ENCODE measurements around the gene CDC27. TPM values are rescaled to one million over a fixed set of nuclear protein-coding genes. Genes with fewer than 3 reads are reported as not detected.
"Not testable (repeated sequence)": the region's sequence is repeated elsewhere in the genome, so short reads cannot be mapped to it uniquely, and the experiment has no call there.

CDC27 gene
- total RNA-seq, 4 donors from 2014 or later, result 27.5 to 40.6 (median 31.0) TPM

DNA sequence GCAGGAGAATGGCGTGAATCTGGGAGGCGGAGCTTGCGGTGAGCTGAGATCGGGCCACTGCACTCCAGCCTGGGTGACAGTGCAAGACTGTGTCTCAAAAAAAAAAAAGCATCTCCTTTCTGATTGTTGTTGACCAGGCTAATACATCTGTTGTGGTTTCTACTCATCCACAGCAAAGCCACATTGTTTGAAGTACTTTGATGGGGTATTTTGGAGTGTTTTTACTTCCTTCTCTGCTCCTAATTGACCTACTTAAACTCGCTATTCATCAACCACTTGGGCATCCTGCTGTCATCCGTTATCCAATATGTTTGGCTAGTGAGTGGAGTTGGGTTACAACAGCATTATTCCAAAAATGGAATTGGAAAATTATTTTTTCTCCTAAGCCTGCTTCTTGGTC, 3.5 kb upstream of the CDC27 start:
- intact Hi-C loops (cut with DNase I; ENCODE audit: low total_unique reads), result no loop called here
- no peak for TF ChIP-seq POLR2A (IDR thresholded peaks at IDR 0.05)
- TF ChIP-seq, protein P1, sequence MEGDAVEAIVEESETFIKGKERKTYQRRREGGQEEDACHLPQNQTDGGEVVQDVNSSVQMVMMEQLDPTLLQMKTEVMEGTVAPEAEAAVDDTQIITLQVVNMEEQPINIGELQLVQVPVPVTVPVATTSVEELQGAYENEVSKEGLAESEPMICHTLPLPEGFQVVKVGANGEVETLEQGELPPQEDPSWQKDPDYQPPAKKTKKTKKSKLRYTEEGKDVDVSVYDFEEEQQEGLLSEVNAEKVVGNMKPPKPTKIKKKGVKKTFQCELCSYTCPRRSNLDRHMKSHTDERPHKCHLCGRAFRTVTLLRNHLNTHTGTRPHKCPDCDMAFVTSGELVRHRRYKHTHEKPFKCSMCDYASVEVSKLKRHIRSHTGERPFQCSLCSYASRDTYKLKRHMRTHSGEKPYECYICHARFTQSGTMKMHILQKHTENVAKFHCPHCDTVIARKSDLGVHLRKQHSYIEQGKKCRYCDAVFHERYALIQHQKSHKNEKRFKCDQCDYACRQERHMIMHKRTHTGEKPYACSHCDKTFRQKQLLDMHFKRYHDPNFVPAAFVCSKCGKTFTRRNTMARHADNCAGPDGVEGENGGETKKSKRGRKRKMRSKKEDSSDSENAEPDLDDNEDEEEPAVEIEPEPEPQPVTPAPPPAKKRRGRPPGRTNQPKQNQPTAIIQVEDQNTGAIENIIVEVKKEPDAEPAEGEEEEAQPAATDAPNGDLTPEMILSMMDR (IDR thresholded peaks at IDR 0.05), result no peak
- DNase-seq (ENCODE audit: low spot score in 2 of 2), result no peak
- H3K4me3 ChIP-seq (ENCODE audit: low read depth, poor library complexity, severe bottlenecking), result no peak overlapping the region
- 72 to 75% methylated on average over 6 of the region's 6 CpGs for WGBS, 2 donors

- H3K4me3 ChIP-seq (ENCODE audit: low read depth, poor library complexity, severe bottlenecking), result no peak overlapping the region
- TF ChIP-seq, protein P1 (IDR thresholded peaks at IDR 0.05), result no peak
- TF ChIP-seq POLR2A (IDR thresholded peaks at IDR 0.05), result no peak
- intact Hi-C loops (cut with DNase I; ENCODE audit: low total_unique reads), result no loop called here
- DNase-seq (ENCODE audit: low spot score in 2 of 2), result no peak
- 100% methylated on average over 1 of the region's 1 CpG for WGBS, 2 donors
Measured at GRCh38 chr17:47190770-47191169, 1.7 kb upstream of the CDC27 start.

- TF ChIP-seq, protein P1 (IDR thresholded peaks at IDR 0.05), result no peak
- TF ChIP-seq POLR2A (IDR thresholded peaks at IDR 0.05), result no peak
- intact Hi-C loops (cut with DNase I; ENCODE audit: low total_unique reads), result no loop called here
Measured at GRCh38 chr17:47190243-47190642, 1.1 kb upstream of the CDC27 start.

DNA sequence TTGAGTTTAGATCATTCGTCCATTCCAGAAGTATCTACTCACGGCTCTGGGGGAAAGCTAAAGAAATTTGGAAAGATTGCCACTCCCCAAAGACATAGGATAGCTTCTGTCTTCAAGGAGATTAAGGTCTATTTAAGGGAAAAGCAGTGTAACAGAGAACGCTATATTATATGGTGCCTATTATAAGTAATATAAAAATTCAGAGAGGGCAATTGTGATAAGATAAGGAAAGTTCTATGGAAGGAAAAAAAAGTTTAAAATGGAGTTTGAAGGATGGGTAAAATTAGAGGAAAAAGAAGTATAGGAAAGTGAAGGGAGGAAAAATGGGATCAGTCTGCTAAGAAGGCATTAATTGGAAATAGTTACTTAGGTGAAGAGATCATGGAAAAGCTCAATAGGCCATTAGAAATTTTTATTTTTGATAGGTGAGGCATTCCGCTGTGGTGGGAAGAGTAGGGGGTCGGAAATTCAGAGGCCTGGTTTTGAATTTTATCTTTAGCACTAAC, 690 bp upstream of the CDC27 start:
- 39 to 45% methylated on average over 5 of the region's 5 CpGs for WGBS, 2 donors
- no peak overlapping the region for H3K4me3 ChIP-seq (ENCODE audit: low read depth, poor library complexity, severe bottlenecking)
- intact Hi-C loops (cut with DNase I; ENCODE audit: low total_unique reads), result no loop called here
- no peak for TF ChIP-seq POLR2A (IDR thresholded peaks at IDR 0.05)
- no peak for DNase-seq (ENCODE audit: low spot score in 2 of 2)

More at GRCh38 chr17:47190243-47190642, 1.1 kb upstream of the CDC27 start:
- no peak overlapping the region for H3K4me3 ChIP-seq (ENCODE audit: low read depth, poor library complexity, severe bottlenecking)
- WGBS, 2 donors, result 96 to 97% methylated on average over 4 of the region's 4 CpGs
- DNase-seq (ENCODE audit: low spot score in 2 of 2), result no peak

GRCh38 chr17:47188271-47188875, 722 bp downstream of the CDC27 start:
- DNase-seq (ENCODE audit: low spot score in 2 of 2), result no peak
- 0 to 2% methylated on average over 15 of the region's 15 CpGs for WGBS, 2 donors
- TF ChIP-seq, protein P1 (IDR thresholded peaks at IDR 0.05), result no peak
- no peak for TF ChIP-seq POLR2A (IDR thresholded peaks at IDR 0.05)
- intact Hi-C loops (cut with DNase I; ENCODE audit: low total_unique reads), result no loop called here
- H3K4me3 ChIP-seq (ENCODE audit: low read depth, poor library complexity, severe bottlenecking), result peak overlapping the region; percentile 57

- no peak for TF ChIP-seq POLR2A (IDR thresholded peaks at IDR 0.05)
- TF ChIP-seq, protein P1 (IDR thresholded peaks at IDR 0.05), result no peak
- no peak for DNase-seq (ENCODE audit: low spot score in 2 of 2)
- intact Hi-C loops (cut with DNase I; ENCODE audit: low total_unique reads), result no loop called here
- H3K4me3 ChIP-seq (ENCODE audit: low read depth, poor library complexity, severe bottlenecking), result no peak overlapping the region
- 54 to 63% methylated on average over 6 of the region's 6 CpGs for WGBS, 2 donors
Measured at GRCh38 chr17:47184681-47185080, 4.4 kb downstream of the CDC27 start.

- DNase-seq (ENCODE audit: low spot score in 2 of 2); H3K4me3 ChIP-seq (ENCODE audit: low read depth, poor library complexity, severe bottlenecking); intact Hi-C loops (cut with DNase I; ENCODE audit: low total_unique reads): not testable (repeated sequence)
- whole genome bisulfite sequencing, 2 donors, result 92 to 97% methylated on average over 4 of the region's 4 CpGs
Measured at GRCh38 chr17:47180988-47181387, 8.1 kb downstream of the CDC27 start.

Measured in lower leg skin (tissue), 4 donors.